WTC11 (cell line): ENCODE results near the gene PPP1R3E. TPM values are rescaled to one million over a fixed set of nuclear protein-coding genes. Genes with fewer than 3 reads are reported as not detected.

ENCODE experiments used
- ATAC-seq: fragments of 200-7000 bp; cut with Tn5 transposase; 2 replicates; pipeline ENCODE4 v1.10.0; 2021; ENCODE audit warnings: mild to moderate bottlenecking, moderate library complexity
- CTCF ChIA-PET: fragments of 300-600 bp; sonication (Branson Sonifier 250); formaldehyde crosslinking; loops from one replicate; lab custom pipeline; 2021; ENCODE audit warnings: antibody characterized with exemption; lab: Charles Lee
- POLR2A ChIA-PET: fragments of 350-600 bp; sonication (Branson Sonifier 250); formaldehyde crosslinking; loops from one replicate; lab custom pipeline; 2021; ENCODE audit warnings: antibody characterized with exemption; lab: Charles Lee
- DNase-seq: peaks from one replicate; pipeline ENCODE4 v3.0.0; 2021; ENCODE audit warnings: low spot score
- H3K27ac Mint-ChIP-seq: 2 replicates; pipeline ENCODE4 v1.8.0; 2021; ENCODE audit warnings: mixed read lengths
- H3K27me3 Mint-ChIP-seq: 2 replicates; pipeline ENCODE4 v1.8.0; 2021; ENCODE audit warnings: low read depth, mild to moderate bottlenecking, moderate library complexity, mixed read lengths
- H3K36me3 Mint-ChIP-seq: 2 replicates; pipeline ENCODE4 v1.8.0; 2021; ENCODE audit warnings: mixed read lengths
- H3K4me1 Mint-ChIP-seq: 2 replicates; pipeline ENCODE4 v1.8.0; 2022; ENCODE audit warnings: mixed read lengths
- H3K4me3 Mint-ChIP-seq: 2 replicates; pipeline ENCODE4 v1.8.0; 2021; ENCODE audit warnings: mild to moderate bottlenecking, moderate library complexity, mixed read lengths
- H3K9me3 Mint-ChIP-seq: 2 replicates; pipeline ENCODE4 v1.8.0; 2021; ENCODE audit warnings: mixed read lengths
- AR ChIP-seq: fragments of 250-450 bp; sonication (Bioruptor Pico); IDR thresholded peaks from 2 replicates; pipeline ENCODE4 v1.9.0; 2021; ENCODE audit warnings: mild to moderate bottlenecking
- ATF6 ChIP-seq: sonication (generic); formaldehyde crosslinking; IDR thresholded peaks from 2 replicates; pipeline ENCODE4 v1.8.1; 2023; ENCODE audit warnings: mild to moderate bottlenecking, missing genetic modification reagents
- EMX1 ChIP-seq: fragments of 250-450 bp; sonication (Bioruptor Pico); IDR thresholded peaks from 2 replicates; pipeline ENCODE4 v1.8.0; 2021; ENCODE audit warnings: mild to moderate bottlenecking
- ESRRA ChIP-seq: sonication (generic); formaldehyde crosslinking; IDR thresholded peaks from 2 replicates; pipeline ENCODE4 v1.8.1; 2022; ENCODE audit warnings: mild to moderate bottlenecking, missing genetic modification reagents, borderline replicate concordance
- ETV6 ChIP-seq: sonication (generic); formaldehyde crosslinking; IDR thresholded peaks from 2 replicates; pipeline ENCODE4 v1.8.1; 2022; ENCODE audit warnings: mild to moderate bottlenecking, missing genetic modification reagents
- FOXP4 ChIP-seq: sonication (generic); formaldehyde crosslinking; IDR thresholded peaks from 2 replicates; pipeline ENCODE4 v1.8.0; 2022; ENCODE audit warnings: mild to moderate bottlenecking, missing genetic modification reagents
- GABPB1 ChIP-seq: sonication (generic); formaldehyde crosslinking; IDR thresholded peaks from 2 replicates; pipeline ENCODE4 v1.8.1; 2023; ENCODE audit warnings: mild to moderate bottlenecking, missing genetic modification reagents
- IRF1 ChIP-seq: sonication (generic); formaldehyde crosslinking; IDR thresholded peaks from 2 replicates; pipeline ENCODE4 v1.8.0; 2023; ENCODE audit warnings: missing genetic modification reagents
- JAZF1 ChIP-seq: fragments of 250-450 bp; sonication (Bioruptor Pico); IDR thresholded peaks from 2 replicates; pipeline ENCODE4 v1.9.0; 2021; ENCODE audit warnings: moderate library complexity, mild to moderate bottlenecking, inconsistent platforms
- MAX ChIP-seq: sonication (generic); formaldehyde crosslinking; IDR thresholded peaks from 2 replicates; pipeline ENCODE4 v1.8.0; 2022; ENCODE audit warnings: mild to moderate bottlenecking, missing genetic modification reagents
- MLX ChIP-seq: sonication (generic); formaldehyde crosslinking; IDR thresholded peaks from 2 replicates; pipeline ENCODE4 v1.8.1; 2023; ENCODE audit warnings: mild to moderate bottlenecking, missing genetic modification reagents, moderate library complexity
- SP1 ChIP-seq: sonication (generic); formaldehyde crosslinking; conservative IDR thresholded peaks from 2 replicates; pipeline ENCODE4 v1.8.1; 2022; ENCODE audit warnings: missing genetic modification reagents
- TEAD4 ChIP-seq: sonication (generic); formaldehyde crosslinking; IDR thresholded peaks from 2 replicates; pipeline ENCODE4 v1.8.0; 2022; ENCODE audit warnings: mild to moderate bottlenecking, missing genetic modification reagents
- USF1 ChIP-seq: sonication (generic); formaldehyde crosslinking; IDR thresholded peaks from 2 replicates; pipeline ENCODE4 v1.8.0; 2022; ENCODE audit warnings: mild to moderate bottlenecking, missing genetic modification reagents
- USF2 ChIP-seq: sonication (generic); formaldehyde crosslinking; IDR thresholded peaks from 2 replicates; pipeline ENCODE4 v1.8.1; 2023; ENCODE audit warnings: mild to moderate bottlenecking, missing genetic modification reagents, moderate library complexity
- ZNF232 ChIP-seq: sonication (generic); formaldehyde crosslinking; IDR thresholded peaks from 2 replicates; pipeline ENCODE4 v1.8.0; 2022; ENCODE audit warnings: mild to moderate bottlenecking, missing genetic modification reagents
- ZNF396 ChIP-seq: fragments of 250-450 bp; sonication (Bioruptor Pico); IDR thresholded peaks from 2 replicates; pipeline ENCODE4 v1.8.0; 2021; ENCODE audit warnings: mild to moderate bottlenecking, moderate library complexity, borderline replicate concordance
- total RNA-seq: library from RNA; stranded (reverse); gene quantifications from 3 replicates; pipeline ENCODE4 v1.2.3, GENCODE V29; 2021

Gene PPP1R3E
- total RNA-seq, 1 experiment from 2014 or later = 7.4 TPM

GRCh38 chr14:23347406-23348296 lies 45.0 kb upstream of the PPP1R3E start:
- Mint-ChIP-seq H3K4me3 (no peak overlapping the region), H3K9me3 (no peaks in the 10 kb centered on the region), H3K36me3 (peaks cover 10% of the 10 kb centered on the region), H3K27me3 (peaks cover 22% of the 10 kb centered on the region), H3K27ac (no peak overlapping the region; the same call in 1 of the 2 replicates), H3K4me1 (peaks cover 17% of the 10 kb centered on the region)
- ATAC-seq = no peak
- no peak for DNase-seq
- CTCF ChIA-PET = interaction anchor here (0.9 to 3.5 kb wide), 12 partner anchors 12 to 279 kb away, joined by 3 to 34 read pairs (median 9); partner anchors contain the start of genes BCL2L2, CMTM5, IL25 and PABPN1
- TF ChIP-seq MAX (CRISPR knock-in tag) (no peak), ZNF232 (no peak), GABPB1 (no peak), SP1 (no peak), MLX (CRISPR knock-in tag) (no peak), ESRRA (CRISPR knock-in tag) (no peak), TEAD4 (CRISPR knock-in tag) (no peak)
- POLR2A ChIA-PET = interaction anchor here (0.5 to 2.1 kb wide), 3 partner anchors 19 to 234 kb away, joined by 3 to 7 read pairs (median 3); no protein-coding TSS in a partner anchor

GRCh38 chr14:23346693-23347405 lies 44.2 kb upstream of the PPP1R3E start:
- DNase-seq = peak; percentile 29
- Mint-ChIP-seq H3K27me3 (peaks cover 27% of the 10 kb centered on the region), H3K9me3 (peaks cover 7% of the 10 kb centered on the region), H3K27ac (no peak overlapping the region), H3K4me3 (no peak overlapping the region), H3K36me3 (peaks cover 10% of the 10 kb centered on the region), H3K4me1 (peaks cover 17% of the 10 kb centered on the region)
- TF ChIP-seq USF1 (CRISPR knock-in tag) (peak; percentile 57; the same call in 1 of the 2 replicates), USF2 (0 out of 2 replicates have a peak, but pooled peaks have one; percentile 34), IRF1 (CRISPR knock-in tag) (0 out of 2 replicates have a peak, but pooled peaks have one; percentile 14), ETV6 (CRISPR knock-in tag) (no peak)
- POLR2A ChIA-PET = interaction anchor here (0.5 to 2.1 kb wide), 4 partner anchors 18 to 190 kb away, joined by 3 to 7 read pairs (median 5); partner anchors contain the start of gene BCL2L2
- CTCF ChIA-PET = interaction anchor here (0.6 to 3.5 kb wide), 23 partner anchors 11 to 278 kb away, joined by 3 to 34 read pairs (median 5); partner anchors contain the start of genes BCL2L2, CMTM5, PABPN1 and PPP1R3E
- ATAC-seq = peak; percentile 74

GRCh38 chr14:23345987-23346692 lies 43.5 kb upstream of the PPP1R3E start:
- Mint-ChIP-seq H3K36me3 (peaks cover 11% of the 10 kb centered on the region), H3K4me3 (no peak overlapping the region), H3K27me3 (peaks cover 23% of the 10 kb centered on the region), H3K27ac (no peak overlapping the region), H3K9me3 (peaks cover 12% of the 10 kb centered on the region), H3K4me1 (peaks cover 13% of the 10 kb centered on the region)
- ChIA-PET CTCF (interaction anchor here (0.6 to 3.5 kb wide), 28 partner anchors 8 to 360 kb away, joined by 3 to 34 read pairs (median 4); partner anchors contain the start of genes BCL2L2, CMTM5, PABPN1 and PPP1R3E), POLR2A (interaction anchor here (0.5 to 2.1 kb wide), 3 partner anchors 18 to 39 kb away, joined by 4 to 7 read pairs (median 6); partner anchors contain the start of gene BCL2L2)
- peak; percentile 65 for ATAC-seq
- no peak for DNase-seq
- no peak for TF ChIP-seq JAZF1 (CRISPR knock-in tag)
- no peak for TF ChIP-seq AR
- no peak for TF ChIP-seq ZNF396
- TF ChIP-seq FOXP4 (CRISPR knock-in tag) = no peak
- TF ChIP-seq EMX1 (CRISPR knock-in tag) = no peak
- TF ChIP-seq ATF6 = no peak
